CD4-positive, CD25-positive, alpha-beta regulatory T cell (primary cell): ENCODE results near the gene STK39. TPM values are rescaled to one million over a fixed set of nuclear protein-coding genes. Genes with fewer than 3 reads are reported as not detected.

ENCODE experiments used
- ATAC-seq, 2 donors: fragments of 150-1000 bp; cut with Tn5 transposase; one replicate each; pipeline ENCODE4 v1.10.0; 2021; ENCODE audit warnings: low read depth in 2 of 2, moderate number of reproducible peaks in 2 of 2, moderate library complexity in 1 of 2
- DNase-seq, 3 donors: peaks; one replicate each; pipeline versions ENCODE4 v3.0.0 to v3.0.0-alpha.2; 2012 to 2022; ENCODE audit warnings: mixed read lengths in 1 of 3
- H3K27ac ChIP-seq: one replicate; pipeline ENCODE4 v1.7.0; 2013; ENCODE audit warnings: mild to moderate bottlenecking, low read length; ENCODE audit not compliant: insufficient read depth, poor library complexity, severe bottlenecking
- H3K27me3 ChIP-seq: one replicate; pipeline ENCODE4 v1.7.0; 2013; ENCODE audit warnings: low read length; ENCODE audit not compliant: control insufficient read depth, insufficient read depth
- H3K36me3 ChIP-seq: one replicate; pipeline ENCODE4 v1.7.0; 2013; ENCODE audit warnings: mild to moderate bottlenecking, low read length, moderate library complexity; ENCODE audit not compliant: control insufficient read depth, insufficient read depth
- H3K4me1 ChIP-seq: 2 replicates; pipeline ENCODE4 v1.7.0; 2013; ENCODE audit warnings: mild to moderate bottlenecking, low read length; ENCODE audit not compliant: insufficient read depth, control insufficient read depth, poor library complexity, severe bottlenecking
- H3K4me3 ChIP-seq: one replicate; pipeline ENCODE4 v1.7.0; 2013; ENCODE audit warnings: low read depth, mild to moderate bottlenecking, low read length, moderate library complexity
- H3K9me3 ChIP-seq, 2 experiments: 1 replicate in 1 of 2; 2 replicates in 1 of 2; pipeline ENCODE4 v1.7.0; 2013; ENCODE audit warnings: low read length in 2 of 2, mild to moderate bottlenecking in 1 of 2, moderate library complexity in 1 of 2; ENCODE audit not compliant: control insufficient read depth in 2 of 2
- H3K27ac Mint-ChIP-seq, 3 donors: one replicate each; pipeline ENCODE4 v1.8.0; 2020 to 2022; ENCODE audit warnings: mild to moderate bottlenecking in 3 of 3, mixed read lengths in 3 of 3, moderate library complexity in 2 of 3
- H3K27me3 Mint-ChIP-seq: one replicate; pipeline ENCODE4 v1.8.0; 2022; ENCODE audit warnings: mild to moderate bottlenecking, mixed read lengths
- H3K36me3 Mint-ChIP-seq: one replicate; pipeline ENCODE4 v1.8.0; 2020; ENCODE audit warnings: mixed read lengths
- H3K4me1 Mint-ChIP-seq, 4 donors: one replicate each; pipeline ENCODE4 v1.8.0; 2020 to 2022; ENCODE audit warnings: mixed read lengths in 4 of 4, mild to moderate bottlenecking in 1 of 4
- H3K4me3 Mint-ChIP-seq, 4 donors: one replicate each; pipeline ENCODE4 v1.8.0; 2020 to 2022; ENCODE audit warnings: mild to moderate bottlenecking in 4 of 4, mixed read lengths in 4 of 4, moderate library complexity in 3 of 4
- H3K9me3 Mint-ChIP-seq, 7 donors: one replicate each; pipeline ENCODE4 v1.8.0; 2020 to 2022; ENCODE audit warnings: mixed read lengths in 7 of 7, mild to moderate bottlenecking in 3 of 7, moderate library complexity in 2 of 7
- polyA plus RNA-seq, 4 donors: library from polyadenylated mRNA; unstranded; fragments of 300-500 nt; fragmentation: Illumina TruSeq; gene quantifications; one replicate each; pipeline ENCODE4 v1.2.3, GENCODE V29; 2021
- total RNA-seq: library from RNA; stranded (reverse); gene quantifications from one replicate; pipeline ENCODE4 v1.2.3, GENCODE V29; 2022

STK39 gene
- total and polyA plus RNA-seq, 5 donors from 2014 or later: 4.4 to 27.2 (median 7.6) TPM

DNA sequence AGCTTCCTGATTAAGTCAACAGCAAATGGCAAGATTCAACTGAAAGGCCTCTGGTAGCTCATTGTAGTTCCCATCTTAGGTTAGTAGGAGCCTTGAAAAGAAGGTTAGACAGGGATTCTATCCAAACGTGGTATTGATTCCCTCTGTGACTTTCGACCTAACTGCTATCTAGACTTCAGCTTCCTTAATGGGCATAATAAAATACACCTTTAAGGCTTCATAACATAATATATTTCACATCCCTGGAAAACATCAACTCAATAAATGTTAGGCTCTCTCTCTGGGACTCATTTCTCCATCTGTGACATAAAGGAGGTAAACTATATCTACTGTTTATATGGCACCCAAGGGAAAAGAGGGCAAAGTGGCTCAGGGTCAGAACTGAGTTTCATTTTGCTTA, 60.9 kb downstream of the STK39 start:
- H3K27ac Mint-ChIP-seq: peak overlapping the region in 1 of 3 donors; percentile 72
- H3K4me3 Mint-ChIP-seq: no peak overlapping the region
- Histone ChIP-seq H3K27me3 (no peaks in the 10 kb centered on the region), H3K4me3 (no peak overlapping the region), H3K27ac (no peak overlapping the region), H3K9me3 (no peaks in the 10 kb centered on the region), H3K36me3 (peaks cover 3% of the 10 kb centered on the region), H3K4me1 (peaks cover 3% of the 10 kb centered on the region)
- peaks cover 52 to 87% (median 69%) of the 10 kb centered on the region in 4 donors for H3K4me1 Mint-ChIP-seq
- ATAC-seq (no peak), DNase-seq (no peak)
- H3K27me3 Mint-ChIP-seq: no peaks in the 10 kb centered on the region
- peaks cover 11% of the 10 kb centered on the region for H3K36me3 Mint-ChIP-seq
- no peaks in the 10 kb centered on the region for H3K9me3 Mint-ChIP-seq

DNA sequence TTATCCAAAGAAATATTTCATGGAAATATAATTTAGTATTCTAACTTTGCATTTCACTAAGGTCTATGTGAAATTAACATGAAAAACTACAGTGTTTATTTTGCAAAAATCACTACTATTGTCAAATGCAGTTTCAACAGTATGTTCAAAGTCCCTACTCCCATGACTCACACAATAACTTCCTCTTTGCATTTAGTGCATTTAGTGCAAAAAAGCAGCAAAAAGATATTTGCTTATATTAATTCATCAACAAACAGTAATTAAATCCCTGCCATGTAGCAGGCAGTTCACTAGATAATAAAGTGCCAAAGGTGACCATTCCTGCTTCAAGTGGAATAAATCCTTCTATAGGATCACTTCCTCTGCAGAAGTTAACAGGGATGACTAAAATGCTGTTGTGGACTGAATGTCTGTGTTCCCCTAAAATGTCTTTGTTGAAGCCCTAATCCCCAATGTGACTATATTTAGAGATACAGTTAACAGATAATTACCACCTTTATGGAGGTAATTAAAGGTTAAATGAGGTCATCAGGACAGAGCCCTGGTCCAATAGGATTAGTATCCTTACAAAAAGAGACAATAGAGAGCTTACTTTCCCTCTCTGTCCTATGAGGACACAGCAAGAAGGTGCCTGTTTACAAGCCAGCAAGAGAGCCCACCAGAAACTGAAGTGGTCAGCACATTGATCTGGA, 61.7 kb downstream of the STK39 start:
- H3K27ac Mint-ChIP-seq: peak overlapping the region in 1 of 3 donors; percentile 72
- H3K9me3 Mint-ChIP-seq: no peaks in the 10 kb centered on the region
- H3K4me1 ChIP-seq: peaks cover 3% of the 10 kb centered on the region
- H3K4me3 Mint-ChIP-seq: no peak overlapping the region
- ATAC-seq: no peak
- no peak overlapping the region for H3K4me3 ChIP-seq
- no peaks in the 10 kb centered on the region for H3K9me3 ChIP-seq
- H3K27ac ChIP-seq: no peak overlapping the region
- H3K27me3 Mint-ChIP-seq: no peaks in the 10 kb centered on the region
- H3K36me3 ChIP-seq: peaks cover 7% of the 10 kb centered on the region
- H3K4me1 Mint-ChIP-seq: peaks cover 52 to 80% (median 65%) of the 10 kb centered on the region in 4 donors
- H3K36me3 Mint-ChIP-seq: peaks cover 11% of the 10 kb centered on the region
- no peaks in the 10 kb centered on the region for H3K27me3 ChIP-seq
- no peak for DNase-seq

DNA sequence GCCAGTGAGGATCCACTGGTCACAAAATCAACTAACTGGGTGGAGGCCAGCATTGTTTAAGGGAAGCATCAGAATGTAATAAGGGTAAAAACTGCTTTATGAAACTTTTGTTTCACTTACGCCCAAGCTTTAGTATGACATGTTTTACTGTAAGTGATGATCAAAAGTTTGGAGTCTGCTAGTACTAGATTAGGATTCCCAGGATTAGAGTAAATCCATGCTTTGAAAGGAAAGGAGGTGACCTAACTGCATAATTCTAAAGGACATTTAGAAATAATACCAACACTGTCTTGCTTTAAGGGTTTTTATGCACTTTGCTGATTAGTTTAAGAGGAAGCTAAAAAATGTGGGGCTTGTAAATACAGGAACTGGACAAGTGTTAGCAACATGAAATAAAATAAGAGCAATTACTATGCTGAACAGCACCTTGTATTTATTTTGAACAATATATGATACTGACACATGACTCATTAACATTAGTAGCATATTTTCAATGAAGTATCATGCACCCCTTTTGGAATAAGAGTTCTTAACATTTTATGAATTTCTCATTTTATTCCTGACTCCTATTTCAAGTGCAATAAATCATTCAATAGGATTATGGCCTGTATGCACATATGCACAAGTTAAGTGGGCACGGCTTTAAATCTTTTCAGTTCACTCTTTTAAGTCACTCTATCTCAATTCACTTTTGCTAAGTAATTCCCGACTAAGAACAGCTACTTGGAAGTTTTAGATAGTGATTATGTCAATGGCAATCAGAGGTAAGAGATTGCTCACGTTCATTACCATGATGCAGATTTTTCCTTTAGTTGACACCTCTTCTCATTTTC, 62.5 kb downstream of the STK39 start:
- Mint-ChIP-seq H3K27ac (peak overlapping the region in 1 of 3 donors; percentile 72), H3K27me3 (no peaks in the 10 kb centered on the region), H3K4me3 (no peak overlapping the region), H3K36me3 (peaks cover 10% of the 10 kb centered on the region), H3K4me1 (peaks cover 52 to 75% (median 60%) of the 10 kb centered on the region in 4 donors), H3K9me3 (no peaks in the 10 kb centered on the region)
- Histone ChIP-seq H3K36me3 (peaks cover 10% of the 10 kb centered on the region), H3K4me1 (peaks cover 3% of the 10 kb centered on the region), H3K27ac (no peak overlapping the region), H3K4me3 (no peak overlapping the region), H3K27me3 (no peaks in the 10 kb centered on the region), H3K9me3 (no peaks in the 10 kb centered on the region)
- DNase-seq (no peak), ATAC-seq (no peak)

DNA sequence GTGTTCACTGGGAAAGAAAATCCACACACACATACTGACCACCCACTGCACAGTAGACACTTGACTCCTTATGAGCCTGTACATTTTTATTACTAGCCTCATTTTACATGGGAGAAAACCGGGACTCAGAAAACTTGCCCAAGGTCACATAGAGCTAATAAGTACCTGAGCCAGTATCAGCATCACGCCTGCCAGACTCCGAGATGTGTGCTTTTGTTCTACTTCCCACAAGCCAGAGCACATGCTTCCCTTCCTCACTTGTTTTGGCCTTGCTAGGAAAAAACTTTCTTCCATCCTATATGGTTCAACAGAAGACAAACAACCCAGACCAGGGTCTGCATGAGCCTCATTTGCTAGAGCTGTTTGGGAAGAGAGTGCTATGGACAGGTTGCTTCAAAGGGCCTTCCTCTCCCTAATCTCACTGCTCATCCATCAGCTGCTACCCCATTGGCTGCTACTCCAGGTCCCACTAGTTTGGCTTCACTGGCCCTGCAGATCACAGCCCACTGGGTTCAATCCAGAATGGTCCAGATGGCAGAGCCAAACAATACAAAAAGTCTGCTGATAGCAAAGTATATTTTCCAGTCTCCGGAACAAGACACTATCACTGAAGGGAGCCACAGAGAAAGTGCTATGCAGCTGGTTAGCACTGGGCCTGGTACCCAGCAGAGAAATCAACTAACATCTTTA, 63.9 kb downstream of the STK39 start:
- ATAC-seq (no peak), DNase-seq (no peak)
- Mint-ChIP-seq H3K36me3 (peaks cover 18% of the 10 kb centered on the region), H3K4me3 (peak overlapping the region in 1 of 4 donors; percentile 3), H3K9me3 (no peaks in the 10 kb centered on the region), H3K4me1 (peaks cover 44 to 69% (median 53%) of the 10 kb centered on the region in 4 donors), H3K27me3 (no peaks in the 10 kb centered on the region), H3K27ac (peak overlapping the region in 1 of 3 donors; percentile 2)
- Histone ChIP-seq H3K27ac (no peak overlapping the region), H3K36me3 (peaks cover 20% of the 10 kb centered on the region), H3K4me3 (no peak overlapping the region), H3K9me3 (no peaks in the 10 kb centered on the region), H3K4me1 (peaks cover 3% of the 10 kb centered on the region), H3K27me3 (no peaks in the 10 kb centered on the region)

DNA sequence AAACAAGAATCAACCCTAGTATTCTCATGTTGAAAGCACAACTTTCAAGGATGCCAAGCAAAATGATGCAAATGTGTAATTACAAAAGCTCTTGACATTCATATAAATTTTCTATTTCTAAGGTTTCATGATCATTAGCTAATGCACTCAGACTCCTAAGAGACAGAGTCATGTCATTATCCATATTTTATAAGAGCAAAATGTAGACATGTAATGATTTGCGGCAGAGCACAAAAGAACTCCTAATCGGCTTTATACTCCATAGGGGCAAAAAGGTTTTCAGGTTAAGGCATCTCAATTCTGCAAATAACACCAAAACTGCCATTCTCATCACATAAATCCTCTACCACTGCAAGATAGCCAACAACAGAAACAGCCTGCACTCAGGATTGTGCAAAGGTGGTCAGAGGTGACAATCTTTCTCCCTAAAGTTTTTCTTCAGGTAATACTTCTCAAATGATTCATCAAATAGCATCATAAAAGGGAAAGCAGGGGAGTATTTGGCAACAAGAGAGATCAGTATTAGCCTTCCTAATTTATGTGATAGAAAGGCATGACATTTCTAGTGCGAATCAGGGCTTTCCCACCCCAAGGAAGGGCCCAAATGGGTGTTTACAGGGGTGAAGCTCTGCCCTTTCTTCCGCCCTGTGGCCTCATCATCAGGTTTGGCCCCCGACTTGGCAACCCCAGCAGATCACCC, 64.7 kb downstream of the STK39 start:
- Histone ChIP-seq H3K27me3 (no peaks in the 10 kb centered on the region), H3K4me1 (peaks cover 3% of the 10 kb centered on the region), H3K9me3 (no peaks in the 10 kb centered on the region), H3K36me3 (peaks cover 20% of the 10 kb centered on the region), H3K4me3 (no peak overlapping the region), H3K27ac (no peak overlapping the region)
- no peaks in the 10 kb centered on the region for H3K9me3 Mint-ChIP-seq
- no peak overlapping the region for H3K4me3 Mint-ChIP-seq
- H3K36me3 Mint-ChIP-seq: peaks cover 18% of the 10 kb centered on the region
- no peak for DNase-seq
- no peak overlapping the region for H3K27ac Mint-ChIP-seq
- no peak for ATAC-seq
- H3K4me1 Mint-ChIP-seq: peaks cover 42 to 69% (median 53%) of the 10 kb centered on the region in 4 donors
- no peaks in the 10 kb centered on the region for H3K27me3 Mint-ChIP-seq

DNA sequence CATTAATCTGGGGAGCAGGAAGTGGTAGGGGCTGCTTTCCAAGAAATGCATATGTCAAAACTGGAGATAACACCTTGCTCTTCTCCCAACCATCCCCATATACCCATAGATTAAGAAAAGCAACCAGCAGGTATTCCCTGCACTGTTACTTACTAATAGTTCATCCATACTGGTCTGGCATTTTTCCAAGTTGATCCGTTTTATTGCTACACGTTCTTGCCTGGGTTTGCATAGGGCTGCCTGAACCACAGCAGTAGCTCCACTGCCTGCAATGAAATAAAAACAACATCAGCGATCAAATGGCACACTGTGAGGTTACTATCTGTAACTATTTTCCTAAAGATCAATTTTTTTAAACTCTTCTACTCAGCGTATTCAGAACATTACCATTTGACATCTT, 65.6 kb downstream of the STK39 start:
- no peak overlapping the region for H3K27ac ChIP-seq
- peaks cover 47 to 70% (median 57%) of the 10 kb centered on the region in 4 donors for H3K4me1 Mint-ChIP-seq
- H3K36me3 ChIP-seq: peaks cover 22% of the 10 kb centered on the region
- H3K4me1 ChIP-seq: peaks cover 3% of the 10 kb centered on the region
- no peak overlapping the region for H3K27ac Mint-ChIP-seq
- H3K27me3 ChIP-seq: no peaks in the 10 kb centered on the region
- no peaks in the 10 kb centered on the region for H3K9me3 ChIP-seq
- peak in 1 of 3 donors; percentile 13 for DNase-seq
- H3K4me3 Mint-ChIP-seq: no peak overlapping the region
- ATAC-seq: no peak
- H3K9me3 Mint-ChIP-seq: no peaks in the 10 kb centered on the region
- H3K27me3 Mint-ChIP-seq: no peaks in the 10 kb centered on the region
- peaks cover 18% of the 10 kb centered on the region for H3K36me3 Mint-ChIP-seq
- H3K4me3 ChIP-seq: no peak overlapping the region

DNA sequence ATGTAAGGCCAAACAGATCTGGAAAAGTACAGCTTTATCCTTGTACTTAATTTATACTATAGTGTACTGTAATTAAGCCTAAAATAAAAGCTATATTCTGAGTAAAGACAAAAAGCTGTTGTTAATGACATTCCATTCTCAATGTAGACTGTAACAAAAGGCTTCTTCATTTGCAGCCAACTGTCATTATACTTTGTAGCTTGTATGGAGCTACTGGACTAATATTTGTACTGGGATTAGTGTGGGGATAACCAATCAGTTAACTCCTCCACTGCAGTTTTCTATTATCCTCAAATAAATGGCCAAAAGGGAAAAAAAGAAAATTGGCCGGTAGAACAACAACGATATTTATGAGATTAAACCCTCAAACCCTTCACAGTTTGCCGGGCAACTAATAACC, 66.5 kb downstream of the STK39 start:
- no peak for ATAC-seq
- Mint-ChIP-seq H3K27me3 (no peaks in the 10 kb centered on the region), H3K4me1 (peaks cover 47 to 69% (median 56%) of the 10 kb centered on the region in 4 donors), H3K27ac (no peak overlapping the region), H3K9me3 (no peaks in the 10 kb centered on the region), H3K36me3 (peaks cover 18% of the 10 kb centered on the region), H3K4me3 (no peak overlapping the region)
- H3K27me3 ChIP-seq: no peaks in the 10 kb centered on the region
- no peak overlapping the region for H3K4me3 ChIP-seq
- no peak for DNase-seq
- peaks cover 3% of the 10 kb centered on the region for H3K4me1 ChIP-seq
- H3K27ac ChIP-seq: no peak overlapping the region
- H3K36me3 ChIP-seq: peaks cover 22% of the 10 kb centered on the region
- H3K9me3 ChIP-seq: no peaks in the 10 kb centered on the region
